ENCODE measurements around the gene COMMD7. TPM values are rescaled to one million over a fixed set of nuclear protein-coding genes. Genes with fewer than 3 reads are reported as not detected.

COMMD7 gene
- total RNA-seq, 1 experiment from 2014 or later: 28.3 TPM

DNA sequence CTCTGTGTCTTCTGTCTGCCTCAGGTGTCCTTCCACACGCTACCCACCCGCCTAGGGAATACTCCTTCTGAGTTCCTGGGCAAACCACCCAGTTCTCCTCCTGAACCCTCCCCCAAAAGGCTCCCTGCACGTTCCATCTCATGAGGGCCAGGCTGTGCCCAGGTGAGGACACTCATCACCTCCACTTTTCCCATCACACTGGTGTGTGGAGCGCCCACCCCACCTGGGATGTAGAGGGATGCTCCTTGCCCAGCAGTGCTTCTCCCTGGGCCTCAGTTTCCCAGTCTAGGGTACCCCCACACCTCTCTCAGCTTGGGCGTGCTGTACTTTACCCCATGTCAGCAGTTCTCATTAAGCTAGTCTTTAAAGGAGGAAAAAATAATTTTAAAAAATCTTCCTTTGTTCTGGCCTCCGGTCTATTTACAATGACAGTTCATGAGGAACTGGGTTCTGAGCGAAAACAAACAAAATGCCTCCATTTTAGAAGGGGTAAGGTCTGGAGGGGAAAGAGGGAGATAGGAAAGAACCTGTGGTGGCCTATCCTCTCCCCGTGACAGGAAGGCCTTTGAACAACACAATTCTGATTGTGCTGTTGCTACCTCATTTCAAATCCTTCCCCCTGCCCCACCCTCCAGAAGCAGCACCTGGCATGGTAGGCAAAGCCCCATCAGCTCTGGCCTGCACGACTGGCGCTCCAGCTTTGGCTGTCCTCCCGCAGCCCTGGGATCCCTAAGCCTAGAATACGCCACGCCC, 67.9 kb downstream of the COMMD7 start:
- DNase-seq (ENCODE audit: unreplicated experiment): no peak
- BruUV-seq (replicated peaks): no TSS peak
- Mint-ChIP-seq H3K27me3 (ENCODE audit: insufficient read depth, unreplicated experiment) (no peaks in the 10 kb centered on the region), H3K4me3 (ENCODE audit: unreplicated experiment) (no peak overlapping the region), H3K27ac (ENCODE audit: low read depth, unreplicated experiment) (no peak overlapping the region), H3K36me3 (ENCODE audit: insufficient read depth, unreplicated experiment) (no peaks in the 10 kb centered on the region), H3K9me3 (ENCODE audit: unreplicated experiment) (no peaks in the 10 kb centered on the region), H3K4me1 (ENCODE audit: insufficient read depth, unreplicated experiment) (peaks cover 5% of the 10 kb centered on the region)
- intact Hi-C loops (cut with micrococcal nuclease): loop anchor here (10.0 kb wide), 1 partner anchor 619 kb away; no protein-coding TSS in a partner anchor
- TF ChIP-seq, protein P1, sequence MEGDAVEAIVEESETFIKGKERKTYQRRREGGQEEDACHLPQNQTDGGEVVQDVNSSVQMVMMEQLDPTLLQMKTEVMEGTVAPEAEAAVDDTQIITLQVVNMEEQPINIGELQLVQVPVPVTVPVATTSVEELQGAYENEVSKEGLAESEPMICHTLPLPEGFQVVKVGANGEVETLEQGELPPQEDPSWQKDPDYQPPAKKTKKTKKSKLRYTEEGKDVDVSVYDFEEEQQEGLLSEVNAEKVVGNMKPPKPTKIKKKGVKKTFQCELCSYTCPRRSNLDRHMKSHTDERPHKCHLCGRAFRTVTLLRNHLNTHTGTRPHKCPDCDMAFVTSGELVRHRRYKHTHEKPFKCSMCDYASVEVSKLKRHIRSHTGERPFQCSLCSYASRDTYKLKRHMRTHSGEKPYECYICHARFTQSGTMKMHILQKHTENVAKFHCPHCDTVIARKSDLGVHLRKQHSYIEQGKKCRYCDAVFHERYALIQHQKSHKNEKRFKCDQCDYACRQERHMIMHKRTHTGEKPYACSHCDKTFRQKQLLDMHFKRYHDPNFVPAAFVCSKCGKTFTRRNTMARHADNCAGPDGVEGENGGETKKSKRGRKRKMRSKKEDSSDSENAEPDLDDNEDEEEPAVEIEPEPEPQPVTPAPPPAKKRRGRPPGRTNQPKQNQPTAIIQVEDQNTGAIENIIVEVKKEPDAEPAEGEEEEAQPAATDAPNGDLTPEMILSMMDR (IDR thresholded peaks at IDR 0.05; ENCODE audit: unreplicated experiment): no peak
- POLR2A ChIA-PET: no interaction called here
- CTCF ChIA-PET: interaction anchor here (0.5 to 8.5 kb wide), 11 partner anchors 8 to 536 kb away, joined by 3 to 202 read pairs (median 6); no protein-coding TSS in a partner anchor

GRCh38 chr20:32674362-32674789, 68.9 kb downstream of the COMMD7 start:
- TF ChIP-seq, protein P1 (IDR thresholded peaks at IDR 0.05; ENCODE audit: unreplicated experiment): peak; percentile 87
- H3K36me3 Mint-ChIP-seq (ENCODE audit: insufficient read depth, unreplicated experiment): no peaks in the 10 kb centered on the region
- POLR2A ChIA-PET: interaction anchor here (0.7 to 1.4 kb wide), 3 partner anchors 88 to 389 kb away, joined by 3 read pairs; partner anchors contain the start of gene DNMT3B
- DNase-seq (ENCODE audit: unreplicated experiment): peak; percentile 72
- H3K9me3 Mint-ChIP-seq (ENCODE audit: unreplicated experiment): no peaks in the 10 kb centered on the region
- no peak overlapping the region for H3K27ac Mint-ChIP-seq (ENCODE audit: low read depth, unreplicated experiment)
- H3K4me3 Mint-ChIP-seq (ENCODE audit: unreplicated experiment): no peak overlapping the region
- H3K4me1 Mint-ChIP-seq (ENCODE audit: insufficient read depth, unreplicated experiment): peaks cover 5% of the 10 kb centered on the region
- BruUV-seq (replicated peaks): no TSS peak
- no peaks in the 10 kb centered on the region for H3K27me3 Mint-ChIP-seq (ENCODE audit: insufficient read depth, unreplicated experiment)
- CTCF ChIA-PET: interaction anchor here (0.6 to 8.5 kb wide), 41 partner anchors 9 to 980 kb away, joined by 3 to 202 read pairs (median 4); partner anchors contain the start of genes COMMD7 and MAPRE1
- intact Hi-C loops (cut with micrococcal nuclease): loop anchor here (1.0 to 10.0 kb wide), 4 partner anchors 69 to 620 kb away; partner anchors contain the start of genes COMMD7 and DNMT3B

DNA sequence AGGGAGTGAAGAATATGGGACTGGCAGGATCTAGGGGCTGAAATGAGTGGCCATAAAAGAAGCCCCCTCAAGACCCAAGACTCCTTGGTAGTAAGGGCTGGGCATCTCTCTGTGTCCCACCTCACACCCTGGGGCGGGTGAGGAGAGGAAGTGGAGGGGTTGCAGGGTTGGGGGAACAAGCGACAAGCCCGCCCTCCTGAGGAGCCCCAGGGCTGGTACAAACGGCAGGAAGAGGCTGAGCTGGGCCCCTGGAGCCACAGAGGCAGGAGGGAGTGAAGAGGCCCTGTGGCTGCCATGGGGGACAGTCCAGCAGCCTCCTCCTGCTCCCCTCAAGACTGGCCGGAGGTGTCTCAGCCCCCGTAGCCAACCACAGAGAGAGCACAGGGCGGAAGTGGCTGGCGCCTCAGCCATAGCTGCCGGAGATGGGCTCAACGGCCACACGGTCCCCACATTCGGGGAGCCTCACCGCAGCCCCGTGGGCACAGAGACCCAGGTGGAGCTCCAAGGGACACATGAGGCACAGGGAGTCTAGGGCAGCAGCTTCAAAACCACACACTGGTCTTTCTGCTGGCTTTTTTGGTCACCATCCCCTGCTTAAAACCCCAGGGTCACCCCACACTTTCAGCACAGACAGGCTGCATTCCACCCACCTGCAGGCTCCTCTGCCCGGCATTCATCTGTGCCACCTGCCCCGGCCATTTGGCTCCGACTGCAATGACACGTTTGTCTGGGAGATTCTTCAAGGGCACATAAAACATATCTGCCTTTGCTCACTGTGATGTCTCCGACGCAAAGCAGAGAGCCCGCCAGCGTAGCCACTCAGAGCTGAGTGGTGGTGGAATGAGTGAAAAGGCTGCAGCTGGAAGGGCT, 70.0 kb downstream of the COMMD7 start:
- intact Hi-C loops (cut with micrococcal nuclease): loop anchor here (5.0 to 10.0 kb wide), 2 partner anchors 89 to 622 kb away; partner anchors contain the start of gene DNMT3B
- BruUV-seq (replicated peaks): no TSS peak
- Mint-ChIP-seq H3K27me3 (ENCODE audit: insufficient read depth, unreplicated experiment) (no peaks in the 10 kb centered on the region), H3K4me1 (ENCODE audit: insufficient read depth, unreplicated experiment) (peaks cover 5% of the 10 kb centered on the region), H3K4me3 (ENCODE audit: unreplicated experiment) (no peak overlapping the region), H3K9me3 (ENCODE audit: unreplicated experiment) (no peaks in the 10 kb centered on the region), H3K27ac (ENCODE audit: low read depth, unreplicated experiment) (no peak overlapping the region), H3K36me3 (ENCODE audit: insufficient read depth, unreplicated experiment) (no peaks in the 10 kb centered on the region)
- TF ChIP-seq, protein P1 (IDR thresholded peaks at IDR 0.05; ENCODE audit: unreplicated experiment): no peak
- ChIA-PET CTCF (interaction anchor here (0.6 to 8.5 kb wide), 34 partner anchors 9 to 1136 kb away, joined by 3 to 202 read pairs (median 4); partner anchors contain the start of genes COMMD7 and MAPRE1), POLR2A (interaction anchor here (0.9 to 1.4 kb wide), 3 partner anchors 31 to 388 kb away, joined by 3 read pairs; partner anchors contain the start of gene DNMT3B)
- no peak for DNase-seq (ENCODE audit: unreplicated experiment)
